HepG2 (cell line): ENCODE results near the gene UCN3.

Experiments used
- CREM ChIP-seq, 2 experiments: sonication (generic) in 1 of 2; formaldehyde crosslinking in 1 of 2; IDR thresholded peaks; 2 replicates each; pipeline versions ENCODE4 v1.4.0 to v1.6.1; 2016 to 2020; ENCODE audit warnings: antibody characterized with exemption in 1 of 2, mild to moderate bottlenecking in 1 of 2, missing genetic modification reagents in 1 of 2
- EP300 ChIP-seq, 3 experiments: sonication (generic) in 1 of 3; formaldehyde crosslinking in 1 of 3; IDR thresholded peaks; 2 replicates each; pipeline versions ENCODE4 v1.5.1 to v1.6.1; 2011 to 2020; ENCODE audit warnings: low read depth in 2 of 3, low read length in 2 of 3, borderline replicate concordance in 1 of 3, improper control_type of control experiment in 1 of 3, mild to moderate bottlenecking in 1 of 3, missing genetic modification reagents in 1 of 3, moderate library complexity in 1 of 3
- GABPB1 ChIP-seq: IDR thresholded peaks from 2 replicates; pipeline ENCODE4 v1.6.1; 2016; ENCODE audit warnings: mild to moderate bottlenecking, missing genetic modification reagents, moderate library complexity, missing compliant biosample characterization
- MED13 ChIP-seq: sonication (generic); formaldehyde crosslinking; IDR thresholded peaks from 2 replicates; pipeline ENCODE4 v1.5.0; 2020; ENCODE audit warnings: missing genetic modification reagents
- PLRG1 ChIP-seq: fragments of 450-650 bp; conservative IDR thresholded peaks from 2 replicates; pipeline ENCODE4 v1.6.1; 2016
- POLR2A ChIP-seq, 2 experiments: IDR thresholded peaks; 2 replicates each; pipeline ENCODE4 v1.6.1; 2011; ENCODE audit warnings: low read depth in 2 of 2, low read length in 2 of 2, mild to moderate bottlenecking in 1 of 2, moderate library complexity in 1 of 2; ENCODE audit not compliant: insufficient read depth in 1 of 2
- POLR2AphosphoS5 ChIP-seq: IDR thresholded peaks from 2 replicates; pipeline ENCODE4 v1.6.1; 2012; ENCODE audit warnings: low read depth, low read length
- ZNF124 ChIP-seq: sonication (generic); formaldehyde crosslinking; IDR thresholded peaks from 2 replicates; pipeline ENCODE4 v1.4.0; 2020; ENCODE audit warnings: missing genetic modification reagents
- ZNF737 ChIP-seq: sonication (generic); formaldehyde crosslinking; IDR thresholded peaks from 2 replicates; pipeline ENCODE4 v1.5.0; 2020; ENCODE audit warnings: missing genetic modification reagents, mild to moderate bottlenecking, borderline replicate concordance
- ZNF746 ChIP-seq: sonication (generic); formaldehyde crosslinking; IDR thresholded peaks from 2 replicates; pipeline ENCODE4 v1.8.0; 2022; ENCODE audit warnings: mild to moderate bottlenecking, missing genetic modification reagents

- TF ChIP-seq CREM (IDR thresholded peaks at IDR 0.05) = no peak
- TF ChIP-seq CREM (CRISPR knock-in tag; IDR thresholded peaks at IDR 0.05) = no peak
- TF ChIP-seq ZNF737 (CRISPR knock-in tag) = no peak
- TF ChIP-seq POLR2AphosphoS5 = no peak
- no peak for TF ChIP-seq ZNF124 (CRISPR knock-in tag)
- TF ChIP-seq ZNF746 = no peak
- no peak for TF ChIP-seq PLRG1
- no peak for TF ChIP-seq EP300 (IDR thresholded peaks at IDR 0.05; ENCODE audit: low read depth in 2 of 2, low read length in 2 of 2)
- no peak for TF ChIP-seq EP300 (CRISPR knock-in tag; IDR thresholded peaks at IDR 0.05; ENCODE audit: borderline replicate concordance)
- no peak for TF ChIP-seq GABPB1 (CRISPR knock-in tag)
- no peak for TF ChIP-seq POLR2A (IDR thresholded peaks at IDR 0.05; ENCODE audit: insufficient read depth in 1 of 2, low read depth in 2 of 2, low read length in 2 of 2)
- TF ChIP-seq MED13 (CRISPR knock-in tag) = no peak
Measured at GRCh38 chr10:5385224-5385623, 20.5 kb downstream of the UCN3 start.
